Neural progenitor cell (in vitro differentiated cells): ENCODE data around the gene CAPN12.
"Not testable (repeated sequence)": the region's sequence is repeated elsewhere in the genome, so short reads cannot be mapped to it uniquely, and the experiment has no call there.

ENCODE experiments used
- CTCF ChIP-seq: fragments of 200-600 bp; sonication (generic); IDR thresholded peaks from 2 replicates; pipeline ENCODE4 v1.5.1; 2017; ENCODE audit warnings: antibody characterized with exemption, mild to moderate bottlenecking
- EZH2 ChIP-seq: fragments of 200-600 bp; sonication (generic); IDR thresholded peaks from 2 replicates; pipeline ENCODE4 v1.6.1; 2017; ENCODE audit warnings: antibody characterized with exemption, mild to moderate bottlenecking, moderate library complexity
- EZH2phosphoT487 ChIP-seq: fragments of 200-600 bp; sonication (generic); IDR thresholded peaks from 2 replicates; pipeline ENCODE4 v1.6.1; 2017; ENCODE audit warnings: antibody characterized with exemption

GRCh38 chr19:38791451-38792064 lies 47.3 kb upstream of the CAPN12 start:
- not testable (repeated sequence) for TF ChIP-seq CTCF, EZH2phosphoT487, EZH2
